Astrocyte of the cerebellum (primary cell): ENCODE data around the gene AGFG2.

Experiments
- DNase-seq: peaks from one replicate; pipeline ENCODE4 v3.0.0-alpha.2; 2011; ENCODE audit warnings: low read depth
- H3K4me3 ChIP-seq: 2 replicates; pipeline ENCODE4 v1.5.1; 2011; ENCODE audit warnings: mild to moderate bottlenecking, low read depth, low read length, moderate library complexity
- in situ Hi-C: cut with HindIII; loops from 2 replicates; pipeline ENCODE4 v1.10.0; 2017; ENCODE audit warnings: low sequenced_read_pairs
- TF ChIP-seq, protein P1 (sequence below): IDR thresholded peaks from 2 replicates; pipeline ENCODE4 v1.5.1; 2012; ENCODE audit warnings: low read length, low read depth, moderate library complexity, mild to moderate bottlenecking; ENCODE audit errors: missing control alignments

Gene AGFG2, protein sequence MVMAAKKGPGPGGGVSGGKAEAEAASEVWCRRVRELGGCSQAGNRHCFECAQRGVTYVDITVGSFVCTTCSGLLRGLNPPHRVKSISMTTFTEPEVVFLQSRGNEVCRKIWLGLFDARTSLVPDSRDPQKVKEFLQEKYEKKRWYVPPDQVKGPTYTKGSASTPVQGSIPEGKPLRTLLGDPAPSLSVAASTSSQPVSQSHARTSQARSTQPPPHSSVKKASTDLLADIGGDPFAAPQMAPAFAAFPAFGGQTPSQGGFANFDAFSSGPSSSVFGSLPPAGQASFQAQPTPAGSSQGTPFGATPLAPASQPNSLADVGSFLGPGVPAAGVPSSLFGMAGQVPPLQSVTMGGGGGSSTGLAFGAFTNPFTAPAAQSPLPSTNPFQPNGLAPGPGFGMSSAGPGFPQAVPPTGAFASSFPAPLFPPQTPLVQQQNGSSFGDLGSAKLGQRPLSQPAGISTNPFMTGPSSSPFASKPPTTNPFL

DNA sequence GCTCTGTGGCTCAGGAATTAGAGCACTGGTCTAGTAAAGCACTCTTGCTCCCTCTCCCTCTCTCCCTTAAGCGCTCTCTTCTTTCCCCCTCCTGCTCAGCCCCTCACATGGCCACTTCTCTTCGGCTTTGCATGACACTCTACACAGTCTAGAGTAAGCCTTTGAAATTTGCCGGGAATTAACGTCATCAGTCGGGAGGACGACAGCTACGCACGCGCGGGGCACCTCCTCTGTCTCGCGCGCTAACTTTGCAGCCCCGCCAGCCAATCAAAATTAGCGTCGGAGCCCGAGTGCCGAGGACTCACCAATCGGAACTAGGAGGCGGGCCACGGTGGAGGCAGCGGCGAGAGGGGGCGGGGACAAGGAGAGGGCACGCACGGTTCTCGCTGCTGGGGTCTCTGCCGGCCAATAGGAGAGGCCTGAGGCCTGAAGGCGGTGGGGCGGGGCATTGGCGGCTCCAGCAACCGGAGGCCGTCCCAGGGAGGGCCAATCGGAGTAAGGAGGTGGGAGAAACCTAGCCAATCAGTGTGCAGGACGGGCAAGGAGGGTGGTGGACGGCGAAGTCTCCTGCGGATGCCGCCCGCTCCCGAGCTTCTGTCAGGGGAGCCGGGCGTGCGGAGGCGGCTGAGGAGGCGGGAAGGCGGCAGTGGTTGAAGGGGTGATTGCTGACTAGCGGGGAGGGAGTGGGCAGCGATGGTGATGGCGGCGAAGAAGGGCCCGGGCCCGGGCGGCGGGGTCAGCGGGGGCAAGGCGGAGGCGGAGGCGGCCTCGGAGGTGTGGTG is at the start of gene AGFG2:
AGFG2 (plus strand) TSS at position 550 of the 782 bp plus-strand sequence; CDS start at position 694, 144 bp downstream.
- peak; percentile 99 for DNase-seq
- peak within 1 kb of the TSS; percentile 67 for H3K4me3 ChIP-seq
- in situ Hi-C loops: no loop called here
- TF ChIP-seq, protein P1, sequence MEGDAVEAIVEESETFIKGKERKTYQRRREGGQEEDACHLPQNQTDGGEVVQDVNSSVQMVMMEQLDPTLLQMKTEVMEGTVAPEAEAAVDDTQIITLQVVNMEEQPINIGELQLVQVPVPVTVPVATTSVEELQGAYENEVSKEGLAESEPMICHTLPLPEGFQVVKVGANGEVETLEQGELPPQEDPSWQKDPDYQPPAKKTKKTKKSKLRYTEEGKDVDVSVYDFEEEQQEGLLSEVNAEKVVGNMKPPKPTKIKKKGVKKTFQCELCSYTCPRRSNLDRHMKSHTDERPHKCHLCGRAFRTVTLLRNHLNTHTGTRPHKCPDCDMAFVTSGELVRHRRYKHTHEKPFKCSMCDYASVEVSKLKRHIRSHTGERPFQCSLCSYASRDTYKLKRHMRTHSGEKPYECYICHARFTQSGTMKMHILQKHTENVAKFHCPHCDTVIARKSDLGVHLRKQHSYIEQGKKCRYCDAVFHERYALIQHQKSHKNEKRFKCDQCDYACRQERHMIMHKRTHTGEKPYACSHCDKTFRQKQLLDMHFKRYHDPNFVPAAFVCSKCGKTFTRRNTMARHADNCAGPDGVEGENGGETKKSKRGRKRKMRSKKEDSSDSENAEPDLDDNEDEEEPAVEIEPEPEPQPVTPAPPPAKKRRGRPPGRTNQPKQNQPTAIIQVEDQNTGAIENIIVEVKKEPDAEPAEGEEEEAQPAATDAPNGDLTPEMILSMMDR: no peak

DNA sequence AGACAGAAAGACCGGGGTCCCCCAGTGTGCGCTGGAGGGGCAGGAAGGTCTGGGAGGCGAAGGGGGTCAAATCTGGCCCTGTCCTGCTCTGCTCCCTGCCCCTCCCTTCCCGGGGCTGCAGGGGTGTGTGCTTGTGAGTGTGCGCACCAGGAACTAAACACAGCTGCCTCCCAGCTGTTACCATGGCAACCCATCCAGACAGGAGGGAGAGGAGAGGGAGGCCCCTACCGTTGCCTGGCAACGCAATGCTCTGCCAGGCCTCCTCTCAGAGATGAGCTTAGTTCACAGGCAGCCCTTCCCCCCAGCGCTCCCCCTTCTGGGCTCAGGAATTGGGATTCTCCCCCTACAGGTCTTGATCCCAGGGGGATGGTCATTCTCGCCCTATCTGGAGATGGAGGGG is 49.2 kb upstream of the AGFG2 start:
- in situ Hi-C loops: no loop called here
- H3K4me3 ChIP-seq: no peak overlapping the region
- TF ChIP-seq, protein P1: no peak
- DNase-seq: peak; percentile 64

DNA sequence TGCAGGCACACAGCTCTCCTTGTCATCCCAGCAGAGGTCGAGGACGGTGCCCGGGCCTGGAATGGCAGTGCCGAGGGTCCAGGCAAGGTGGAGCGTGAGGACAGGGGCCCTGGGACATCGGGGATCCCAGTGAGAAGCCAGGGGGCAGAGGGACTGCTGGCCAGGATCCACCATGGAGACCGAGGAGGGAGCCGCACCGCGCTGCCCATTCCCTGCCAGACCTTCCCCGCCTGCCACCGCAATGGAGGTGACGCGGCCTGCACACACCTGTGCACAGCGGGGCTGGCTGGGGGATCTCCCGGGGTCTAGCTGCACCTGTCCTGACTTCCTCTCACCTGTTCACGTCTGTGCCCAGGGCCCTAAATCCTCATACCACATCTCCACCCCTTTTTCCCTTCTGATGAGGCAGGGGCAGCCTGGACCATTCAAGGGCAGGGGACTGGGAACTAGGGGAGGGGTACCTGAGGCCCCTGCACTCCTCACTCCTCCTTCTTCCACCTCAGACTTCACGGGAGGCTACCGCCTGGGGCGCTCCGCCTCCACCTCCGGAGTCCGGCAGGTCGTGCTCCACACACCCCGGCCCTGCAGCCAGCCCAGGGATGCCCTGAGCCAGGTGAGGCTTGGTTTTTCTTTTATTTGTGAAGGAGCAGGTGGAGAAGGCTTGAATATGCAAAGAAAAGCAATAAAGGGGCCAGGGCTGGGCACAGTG is 48.4 kb upstream of the AGFG2 start:
- H3K4me3 ChIP-seq: no peak overlapping the region
- in situ Hi-C loops: no loop called here
- DNase-seq: no peak
- TF ChIP-seq, protein P1: no peak

DNA sequence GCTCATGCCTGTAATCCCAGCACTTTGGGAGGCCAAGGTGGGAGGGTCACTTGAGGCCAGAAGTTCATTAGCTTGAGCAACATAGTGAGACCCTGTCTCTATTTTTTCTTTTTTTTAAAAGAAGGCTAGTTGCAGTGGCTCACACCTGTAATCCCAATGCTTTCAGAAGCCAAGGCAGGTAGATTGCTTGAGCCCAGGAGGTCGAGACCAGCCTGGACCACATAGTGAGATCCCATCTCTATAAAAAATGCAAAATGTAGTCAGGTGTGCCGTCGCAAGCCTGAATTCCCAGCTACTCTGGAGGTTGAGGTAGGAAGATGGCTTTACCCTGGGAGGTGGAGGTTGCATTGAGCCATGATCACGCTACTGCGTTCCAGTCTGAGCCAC is 47.8 kb upstream of the AGFG2 start:
- TF ChIP-seq, protein P1: no peak
- DNase-seq: no peak
- in situ Hi-C loops: no loop called here
- no peak overlapping the region for H3K4me3 ChIP-seq

DNA sequence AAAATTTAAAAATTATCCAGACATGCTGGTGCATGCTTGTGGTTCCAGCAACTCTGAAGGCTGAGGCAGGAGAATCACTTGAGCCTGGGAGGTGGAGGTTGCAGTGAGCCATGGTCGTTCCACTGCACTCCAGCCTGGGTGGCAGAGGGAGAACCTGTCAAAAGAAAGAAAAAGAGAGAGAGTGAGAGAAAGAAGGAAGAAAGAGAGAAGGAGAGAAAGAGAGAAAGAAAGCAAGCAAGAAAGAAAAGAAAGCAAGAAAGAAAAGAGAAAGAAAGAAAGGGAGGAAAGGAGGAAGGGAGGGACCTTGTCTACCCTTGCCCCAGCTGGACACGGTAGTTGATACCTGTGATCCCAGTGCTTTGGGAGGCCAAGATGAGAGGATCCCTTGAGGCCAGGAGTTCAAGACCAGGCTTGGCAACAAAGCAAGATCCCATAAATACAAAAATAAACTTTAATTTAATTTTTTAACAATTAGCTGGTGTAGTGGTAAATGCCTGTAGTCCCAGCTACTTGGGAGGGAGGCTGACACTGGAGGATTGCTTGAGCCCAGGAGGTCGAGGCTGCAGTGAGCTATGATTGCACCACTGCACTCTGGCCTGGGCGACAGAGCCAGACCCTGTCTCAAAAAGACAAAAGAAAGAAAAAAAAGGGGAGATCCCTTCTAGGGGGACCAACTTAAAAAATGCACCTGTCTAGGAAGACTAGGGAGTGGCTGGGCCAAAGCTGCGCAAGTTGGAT is 46.1 kb upstream of the AGFG2 start:
- DNase-seq: no peak
- TF ChIP-seq, protein P1: no peak
- no peak overlapping the region for H3K4me3 ChIP-seq
- in situ Hi-C loops: no loop called here
